K562 (cell line): Measurements from ENCODE around the gene SLC35D2. TPM values are rescaled to one million over a fixed set of nuclear protein-coding genes. Genes with fewer than 3 reads are reported as not detected.

ENCODE experiments used
- ATAC-seq: fragments of 200-7000 bp; cut with Tn5 transposase; 3 replicates; pipeline ENCODE4 v1.9.1; 2020; ENCODE audit warnings: moderate library complexity
- BruUV-seq: library from RNA; stranded (reverse); fragments of 400-500 nt; replicated peaks from 2 replicates; lab custom pipeline; 2021; lab: Mats Ljungman, UMichigan
- CTCF ChIA-PET: fragments of 300-600 bp; formaldehyde crosslinking; extraction: SDS; loops from one replicate; lab custom pipeline; 2021; ENCODE audit warnings: low intra/inter-chr PET ratio; lab: Yijun Ruan, JAX
- POLR2A ChIA-PET: fragments of 300-600, 350-650 bp; sonication (Branson Sonifier 250); formaldehyde crosslinking; extraction: SDS; loops from one replicate; lab custom pipeline; 2021; ENCODE audit warnings: antibody characterized with exemption, inconsistent platforms; lab: Yijun Ruan, JAX
- DNase-seq, 4 experiments: peaks; one replicate each; pipeline versions ENCODE4 v3.0.0 to v3.0.0-alpha.2; 2011 to 2018; ENCODE audit warnings: low spot score in 3 of 4, mixed read lengths in 3 of 4; ENCODE audit errors: extremely low read depth in 1 of 4
- FAIRE-seq: peaks from 2 replicates; lab custom pipeline; 2011; peaks lifted over from hg19 to GRCh38; lab: Jason Lieb, UNC
- H2AFZ ChIP-seq: 2 replicates; pipeline ENCODE4 v1.6.0; 2011; ENCODE audit warnings: low read depth, low read length, control low read depth, inconsistent platforms
- H3K27ac ChIP-seq: fragments of 200-600 bp; 3 replicates; pipeline ENCODE4 v1.8.0; 2011; ENCODE audit warnings: low read depth, mild to moderate bottlenecking, control low read depth, inconsistent platforms, low read length, moderate library complexity, mixed read lengths; ENCODE audit errors: extremely low read depth
- H3K27me3 ChIP-seq, 2 experiments: fragments of 300-600 bp in 1 of 2; 2 replicates in 1 of 2; 3 replicates in 1 of 2; pipeline versions ENCODE4 v1.6.0 to v1.8.0; 2011; ENCODE audit warnings: inconsistent platforms in 2 of 2, low read length in 2 of 2, mild to moderate bottlenecking in 1 of 2, mixed read lengths in 1 of 2, moderate library complexity in 1 of 2; ENCODE audit not compliant: control insufficient read depth in 2 of 2, insufficient read depth in 2 of 2
- H3K36me3 ChIP-seq: fragments of 300-600 bp; 3 replicates; pipeline ENCODE4 v1.8.0; 2011; ENCODE audit warnings: mild to moderate bottlenecking, low read length, inconsistent platforms; ENCODE audit not compliant: control insufficient read depth, insufficient read depth
- H3K4me1 ChIP-seq, 2 experiments: fragments of 200-600 bp in 1 of 2; replicated peaks in 1 of 2; 2 replicates in 1 of 2; 3 replicates in 1 of 2; pipeline versions ENCODE4 v1.5.1 to v1.8.0; 2011; ENCODE audit warnings: inconsistent platforms in 2 of 2, low read length in 2 of 2, mild to moderate bottlenecking in 1 of 2, mixed read lengths in 1 of 2, moderate library complexity in 1 of 2; ENCODE audit not compliant: control insufficient read depth in 2 of 2, insufficient read depth in 2 of 2
- H3K4me2 ChIP-seq: 2 replicates; pipeline ENCODE4 v1.6.1; 2011; ENCODE audit warnings: low read length, control low read depth, inconsistent platforms, mixed read lengths; ENCODE audit not compliant: insufficient read depth
- H3K4me3 ChIP-seq: fragments of 200-600 bp; sonication (generic), shearing (Covaris generic); 2 replicates; pipeline ENCODE4 v1.5.1; 2016; ENCODE audit warnings: control low read depth, inconsistent platforms
- H3K79me2 ChIP-seq: fragments of 200-600 bp; 3 replicates; pipeline ENCODE4 v1.8.0; 2011; ENCODE audit warnings: low read length, inconsistent platforms; ENCODE audit not compliant: control insufficient read depth, insufficient read depth
- H3K9ac ChIP-seq, 2 experiments: 2 replicates each; pipeline versions ENCODE4 v1.6.0 to v1.6.1; 2011; ENCODE audit warnings: low read depth in 2 of 2, low read length in 2 of 2, control low read depth in 1 of 2, inconsistent platforms in 1 of 2, mild to moderate bottlenecking in 1 of 2, mixed read lengths in 1 of 2; ENCODE audit not compliant: insufficient read depth in 1 of 2
- H3K9me1 ChIP-seq: one replicate; pipeline ENCODE4 v1.6.0; 2011; ENCODE audit warnings: inconsistent platforms, mild to moderate bottlenecking, low read length, moderate library complexity; ENCODE audit not compliant: control insufficient read depth, insufficient read depth
- H3K9me3 ChIP-seq: replicated peaks from 2 replicates; pipeline ENCODE4 v1.5.1; 2011; ENCODE audit warnings: low read depth, low read length, inconsistent platforms; ENCODE audit not compliant: control insufficient read depth, insufficient read depth
- H4K20me1 ChIP-seq: replicated peaks from 2 replicates; pipeline ENCODE4 v1.6.1; 2011; ENCODE audit warnings: low read length, inconsistent platforms, mixed read lengths; ENCODE audit not compliant: control insufficient read depth, insufficient read depth
- CBFA2T2 ChIP-seq: fragments of 450-650 bp; conservative IDR thresholded peaks from 2 replicates; pipeline ENCODE4 v1.6.1; 2017; ENCODE audit warnings: mild to moderate bottlenecking
- MCM3 ChIP-seq: fragments of 450-650 bp; IDR thresholded peaks from 2 replicates; pipeline ENCODE4 v1.6.1; 2016
- MEF2A ChIP-seq: IDR thresholded peaks from 2 replicates; pipeline ENCODE4 v1.6.1; 2011; ENCODE audit warnings: low read depth, mild to moderate bottlenecking, low read length, moderate library complexity; ENCODE audit not compliant: control insufficient read depth
- MITF ChIP-seq: IDR thresholded peaks from 2 replicates; pipeline ENCODE4 v1.6.1; 2014; ENCODE audit warnings: antibody characterized with exemption
- NCOA2 ChIP-seq, 2 experiments: fragments of 450-650 bp; IDR thresholded peaks; 2 replicates each; pipeline ENCODE4 v1.6.1; 2018; ENCODE audit warnings: mild to moderate bottlenecking in 2 of 2, moderate library complexity in 1 of 2; ENCODE audit not compliant: partially characterized antibody in 2 of 2
- SIX5 ChIP-seq, 2 experiments: IDR thresholded peaks; 2 replicates each; pipeline ENCODE4 v1.6.1; 2011; ENCODE audit warnings: low read length in 2 of 2, borderline replicate concordance in 1 of 2, low read depth in 1 of 2, mild to moderate bottlenecking in 1 of 2, moderate library complexity in 1 of 2; ENCODE audit not compliant: insufficient read depth in 1 of 2
- SLC30A9 ChIP-seq: fragments of 250-450 bp; sonication (Bioruptor Pico); IDR thresholded peaks from 2 replicates; pipeline ENCODE4 v1.8.0; 2022; ENCODE audit warnings: mild to moderate bottlenecking, moderate library complexity
- SRF ChIP-seq, 2 experiments: fragments of 250-450, 450-650 bp in 1 of 2; sonication (Bioruptor Pico) in 1 of 2; sonication (generic) in 1 of 2; formaldehyde crosslinking; IDR thresholded peaks; 2 replicates each; pipeline versions ENCODE4 v1.5.0 to v1.5.1; 2020 to 2022; ENCODE audit warnings: mild to moderate bottlenecking in 1 of 2, missing genetic modification reagents in 1 of 2
- ZNF316 ChIP-seq: fragments of 450-650 bp; IDR thresholded peaks from 2 replicates; pipeline ENCODE4 v1.6.1; 2016
- WGBS: fragments of 100-300 bp; shearing (Covaris generic); methylation state at CpG from one replicate; pipeline ENCODE4 v1.1.6; 2016; ENCODE audit warnings: low coverage, mixed read lengths; ENCODE audit not compliant: insufficient coverage; ENCODE audit errors: missing lambda C conversion rate; 5-methylcytosine and 5-hydroxymethylcytosine counted together
- in situ Hi-C: fragments of 300-500 bp; cut with MboI; formaldehyde crosslinking; loops from 4 replicates; pipeline ENCODE4 v1.15.0; 2018; ENCODE audit warnings: inconsistent platforms, mixed read lengths
- intact Hi-C: fragments of 100-400 bp; cut with micrococcal nuclease; formaldehyde crosslinking; loops from 2 replicates; pipeline ENCODE4 v1.14.2; 2022
- polyA plus RNA-seq, 8 experiments: library from polyadenylated mRNA; depleted of rRNA in 4 of 8; stranded (reverse) in 5 of 8; unstranded in 3 of 8; fragments of >200 nt; fragmentation: Nextera tagmentation in 2 of 8; fragmentation: Illumina TruSeq in 1 of 8; extraction: Ambion mirVana in 2 of 8; extraction: Trizol in 1 of 8; gene quantifications; 2 replicates each; pipeline versions ENCODE4 v1.2.1 to v1.2.3, GENCODE V29; 2011 to 2014; ENCODE audit warnings: inconsistent platforms in 1 of 8, missing spikeins in 1 of 8
- total RNA-seq, 7 experiments: library from RNA; depleted of rRNA in 6 of 7; stranded (reverse); fragments of >200 nt in 6 of 7; fragmentation: Illumina TruSeq in 2 of 7; extraction: Trizol in 2 of 7; gene quantifications; 2 replicates each; pipeline versions ENCODE4 v1.2.1 to v1.2.3, GENCODE V29; 2011 to 2021; ENCODE audit warnings: low replicate concordance in 1 of 7

The SLC35D2 gene
- total and polyA plus RNA-seq, 9 of the 15 experiments (the other 6 are each of a cell fraction or from before 2014, with no cell fraction given) = 2.9 to 14.9 (median 11.7) TPM

- H3K27me3 ChIP-seq = no peaks in the 10 kb centered on the region
- no peak overlapping the region for H3K4me3 ChIP-seq
- ATAC-seq = peak; percentile 29; the same call in 2 of the 3 replicates
- 81% methylated on average over 3 of the region's 3 CpGs for WGBS
- no peak overlapping the region for H3K9ac ChIP-seq
- no peak overlapping the region for H2AFZ ChIP-seq
- no peaks in the 10 kb centered on the region for H3K9me3 ChIP-seq
- no TSS peak for BruUV-seq
- in situ Hi-C loops (no loop called here), intact Hi-C loops (no loop called here)
- peaks cover 68% of the 10 kb centered on the region for H3K79me2 ChIP-seq
- no peak overlapping the region for H3K4me2 ChIP-seq
- no peak for TF ChIP-seq MCM3
- no peak for TF ChIP-seq SIX5 (IDR thresholded peaks at IDR 0.05; ENCODE audit: borderline replicate concordance in 1 of 2, insufficient read depth in 1 of 2, low read depth in 1 of 2, low read length in 2 of 2)
- TF ChIP-seq SLC30A9 (CRISPR knock-in tag) = no peak
- TF ChIP-seq CBFA2T2 = no peak
- POLR2A ChIA-PET = interaction anchor here (0.9 kb wide), 1 partner anchor 27 kb away, joined by 5 read pairs; no protein-coding TSS in a partner anchor
- H3K36me3 ChIP-seq = peaks cover 49% of the 10 kb centered on the region
- H4K20me1 ChIP-seq = no peaks in the 10 kb centered on the region
- no peak for DNase-seq
- no peaks in the 10 kb centered on the region; a peak in 2 of 5 replicates for H3K4me1 ChIP-seq
- H3K9me1 ChIP-seq = no peaks in the 10 kb centered on the region
- FAIRE-seq = no peak
- 0 out of 3 replicates have a peak overlapping the region, but pooled peaks have one; percentile 2 for H3K27ac ChIP-seq
- CTCF ChIA-PET = no interaction called here
These were observed 15.8 kb upstream of the SLC35D2 start for GRCh38 chr9:96399325-96399633.

GRCh38 chr9:96398582-96399324, 15.2 kb upstream of the SLC35D2 start:
- FAIRE-seq (no peak), ATAC-seq (peak; percentile 20; the same call in 1 of the 3 replicates), DNase-seq (no peak)
- Histone ChIP-seq H3K4me1 (no peaks in the 10 kb centered on the region; a peak in 2 of 5 replicates), H3K36me3 (peaks cover 54% of the 10 kb centered on the region), H3K9ac (no peak overlapping the region), H3K9me3 (no peaks in the 10 kb centered on the region), H3K4me2 (no peak overlapping the region), H3K4me3 (no peak overlapping the region), H4K20me1 (no peaks in the 10 kb centered on the region), H3K27me3 (no peaks in the 10 kb centered on the region), H3K9me1 (no peaks in the 10 kb centered on the region), H3K27ac (0 out of 3 replicates have a peak overlapping the region, but pooled peaks have one; percentile 2), H2AFZ (no peak overlapping the region), H3K79me2 (peaks cover 65% of the 10 kb centered on the region)
- 94% methylated on average over 3 of the region's 3 CpGs for WGBS
- in situ Hi-C loops = no loop called here
- ChIA-PET POLR2A (interaction anchor here (0.9 to 1.2 kb wide), 2 partner anchors 26 to 273 kb away, joined by 3 to 5 read pairs; no protein-coding TSS in a partner anchor), CTCF (no interaction called here)
- intact Hi-C loops = no loop called here
- BruUV-seq = no TSS peak
- no peak for TF ChIP-seq MITF
- no peak for TF ChIP-seq MEF2A
- TF ChIP-seq NCOA2 (IDR thresholded peaks at IDR 0.05; ENCODE audit: partially characterized antibody in 2 of 2) = no peak
- TF ChIP-seq SRF (CRISPR knock-in tag; IDR thresholded peaks at IDR 0.05) = no peak
- peak; percentile 60; the same call in 1 of the 2 replicates for TF ChIP-seq ZNF316
